Dermis blood vessel endothelial cell (primary cell): Measurements from ENCODE around the gene RPL22. TPM values are rescaled to one million over a fixed set of nuclear protein-coding genes. Genes with fewer than 3 reads are reported as not detected.
A peak's percentile ranks its signal among the peaks of the same experiment; 100 is the strongest.
"Not testable (repeated sequence)": the region's sequence is repeated elsewhere in the genome, so short reads cannot be mapped to it uniquely, and the experiment has no call there.

Experiments used
- DNase-seq: peaks from one replicate; pipeline ENCODE4 v3.0.0; 2010
- total RNA-seq: library from RNA; depleted of rRNA; stranded (reverse); fragments of >200 nt; gene quantifications from 2 replicates; pipeline ENCODE4 v1.2.3, GENCODE V29; 2014

The RPL22 gene
- total RNA-seq, 1 donor from 2014 or later: 146 TPM

DNA sequence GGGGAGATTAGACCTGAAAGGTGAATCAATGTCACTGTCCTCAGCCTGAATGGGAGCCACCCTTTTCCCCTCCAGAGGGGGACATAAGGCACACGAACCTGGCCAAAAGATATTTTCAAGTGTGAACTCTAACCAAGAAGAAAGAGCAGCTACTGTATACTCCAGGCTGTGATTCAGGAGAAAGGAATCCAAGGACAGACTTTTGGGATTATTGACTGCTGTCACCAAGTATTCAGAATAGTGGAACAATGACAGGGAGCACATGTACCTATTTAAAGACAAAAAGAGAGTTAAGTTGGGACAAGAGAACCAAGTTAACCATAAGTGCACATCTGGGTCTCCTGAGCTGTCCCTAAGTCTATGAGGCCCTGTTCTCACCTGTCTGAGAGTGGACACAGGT, 34.0 kb upstream of the RPL22 start:
- DNase-seq: no peak

DNA sequence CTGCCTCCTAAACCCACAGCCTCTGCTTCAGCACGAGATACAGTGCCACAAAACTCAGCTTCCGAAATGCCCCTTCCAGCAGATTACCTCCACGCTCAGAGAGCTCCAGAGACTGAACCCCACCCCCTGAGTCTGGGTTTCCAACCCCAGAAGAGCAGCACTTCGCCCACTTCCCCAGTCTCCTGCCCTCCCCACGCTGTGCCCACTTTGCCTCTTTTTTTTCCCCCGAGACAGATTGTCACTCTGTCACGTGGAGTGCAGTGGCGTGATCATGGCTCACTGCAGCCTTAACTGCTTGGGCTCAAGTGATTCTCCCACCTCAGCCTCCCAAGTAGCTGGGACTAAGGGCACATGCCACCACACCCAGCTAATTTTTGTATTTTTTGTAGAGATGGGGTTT, 26.3 kb upstream of the RPL22 start:
- no peak for DNase-seq

DNA sequence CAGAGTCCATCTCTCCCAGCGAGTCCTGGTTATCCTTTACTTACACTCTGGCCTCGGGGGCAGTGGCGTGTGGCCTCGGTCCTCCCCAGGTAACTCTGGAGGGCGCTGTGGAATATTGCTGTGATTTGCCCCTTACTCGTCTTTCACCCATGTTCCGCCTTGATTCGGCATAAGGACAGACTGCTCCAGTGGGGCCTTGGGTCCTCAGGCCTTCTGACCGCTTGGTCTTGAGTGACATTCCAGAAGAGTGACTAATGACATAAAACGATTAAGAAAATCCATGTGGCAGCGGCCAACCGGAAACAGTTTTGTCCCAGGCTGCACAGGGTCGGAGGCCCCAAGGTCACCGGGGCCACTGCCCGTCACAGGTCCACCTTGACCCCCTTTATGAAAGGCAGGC, 25.3 kb upstream of the RPL22 start:
- no peak for DNase-seq

DNA sequence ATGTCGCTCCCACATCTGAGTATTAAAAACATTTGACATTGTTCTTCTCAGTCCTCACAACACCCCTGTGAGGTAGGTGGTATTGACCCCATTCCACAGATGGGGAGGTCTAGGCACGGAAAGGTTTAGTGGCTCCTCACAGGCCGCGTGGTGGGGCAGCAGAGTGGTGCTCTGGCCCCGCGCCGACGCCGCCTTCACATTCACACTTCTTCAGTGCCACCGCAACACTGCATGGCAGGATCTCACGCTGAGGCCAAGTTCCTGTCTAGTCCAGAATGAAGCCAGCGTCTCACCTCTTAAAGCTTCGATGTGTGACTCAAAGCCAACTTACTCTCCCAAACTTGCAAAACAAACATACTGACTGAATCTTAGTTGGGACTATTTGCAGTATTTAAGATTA, 24.2 kb upstream of the RPL22 start:
- DNase-seq: no peak

GRCh38 chr1:6222636-6223035, 23.2 kb upstream of the RPL22 start:
- DNase-seq: peak; percentile 56

- DNase-seq: no peak
Observed at GRCh38 chr1:6221210-6221784, 21.9 kb upstream of the RPL22 start.

DNA sequence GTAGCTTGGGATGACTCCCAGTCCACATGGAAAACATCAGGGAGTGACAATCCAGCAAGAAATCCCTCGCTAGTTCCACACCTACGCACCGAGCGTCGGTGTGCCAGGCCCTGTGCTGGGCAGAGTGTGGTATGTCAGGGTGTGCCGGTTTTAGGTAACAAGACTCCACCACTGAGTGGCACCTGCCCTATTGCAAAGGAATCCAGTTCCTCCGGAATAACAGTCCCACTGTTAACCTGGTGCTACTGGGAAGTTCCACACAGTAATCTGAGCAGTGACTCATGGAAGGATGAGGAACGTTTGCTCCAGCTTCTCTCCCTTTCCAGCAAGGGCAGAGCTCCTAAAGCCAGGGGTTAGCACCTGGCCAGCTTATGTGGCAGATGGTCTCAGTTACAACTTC, 20.8 kb upstream of the RPL22 start:
- no peak for DNase-seq

- DNase-seq: not testable (repeated sequence)
Observed at GRCh38 chr1:6219641-6220040, 20.2 kb upstream of the RPL22 start.

DNA sequence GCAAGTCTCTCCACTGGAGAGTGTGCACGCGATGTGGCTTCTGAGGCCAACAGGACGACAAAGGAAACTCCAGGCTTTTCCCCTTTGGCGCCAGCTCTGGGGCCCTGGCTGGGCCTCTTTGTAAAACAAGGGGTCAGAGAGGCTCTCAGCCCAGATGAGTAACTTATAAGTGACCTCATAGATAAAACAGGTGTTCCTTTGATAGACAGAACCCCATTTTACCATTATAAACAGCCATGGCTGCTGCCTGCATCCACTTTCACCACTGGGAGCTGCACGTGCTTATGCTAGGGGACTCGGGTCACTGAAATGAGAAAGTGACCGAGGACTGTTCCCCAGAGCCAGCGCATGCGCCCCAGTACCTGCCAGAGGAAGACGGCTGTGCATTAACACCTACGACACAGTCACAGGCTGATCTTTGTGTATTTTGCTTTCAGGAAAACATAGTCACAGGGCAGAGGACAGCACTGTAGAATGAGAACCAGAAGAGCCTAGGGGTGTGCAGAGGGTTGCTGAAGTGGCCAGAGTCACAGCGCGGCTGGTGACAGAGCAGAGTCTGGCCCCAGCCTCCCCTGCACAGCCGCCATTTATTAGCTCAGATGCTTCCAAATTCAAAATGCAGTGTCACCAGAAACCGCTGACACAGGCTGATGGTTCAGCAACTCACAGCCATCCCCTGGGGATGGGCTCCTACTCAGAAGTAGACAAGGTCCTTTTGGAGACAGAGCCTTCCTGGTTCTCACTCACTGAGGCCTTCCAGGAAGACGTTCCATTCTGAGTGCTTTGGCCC, 19.2 kb upstream of the RPL22 start:
- no peak for DNase-seq

GRCh38 chr1:6212193-6212959, 13.0 kb upstream of the RPL22 start:
- no peak for DNase-seq

DNA sequence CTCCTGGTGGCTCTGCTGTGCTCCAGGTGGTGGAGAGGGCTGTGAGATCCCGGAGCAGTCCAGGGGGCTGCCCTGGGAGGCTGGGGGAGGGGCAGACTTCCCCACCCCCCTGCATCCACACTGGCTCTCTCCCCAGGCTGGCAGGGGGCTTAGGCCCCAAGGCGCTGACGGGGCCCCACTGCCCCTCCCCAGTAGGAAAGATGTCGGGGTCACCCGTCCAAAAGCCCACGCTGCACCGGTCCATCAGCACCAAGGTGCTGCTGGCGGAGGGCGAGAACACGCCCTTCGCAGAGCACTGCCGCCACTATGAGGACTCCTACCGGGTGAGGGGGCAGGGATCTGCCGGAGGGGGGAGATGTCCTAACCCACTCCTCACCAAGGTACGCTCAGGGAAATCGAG, 12.3 kb upstream of the RPL22 start:
- no peak for DNase-seq

DNA sequence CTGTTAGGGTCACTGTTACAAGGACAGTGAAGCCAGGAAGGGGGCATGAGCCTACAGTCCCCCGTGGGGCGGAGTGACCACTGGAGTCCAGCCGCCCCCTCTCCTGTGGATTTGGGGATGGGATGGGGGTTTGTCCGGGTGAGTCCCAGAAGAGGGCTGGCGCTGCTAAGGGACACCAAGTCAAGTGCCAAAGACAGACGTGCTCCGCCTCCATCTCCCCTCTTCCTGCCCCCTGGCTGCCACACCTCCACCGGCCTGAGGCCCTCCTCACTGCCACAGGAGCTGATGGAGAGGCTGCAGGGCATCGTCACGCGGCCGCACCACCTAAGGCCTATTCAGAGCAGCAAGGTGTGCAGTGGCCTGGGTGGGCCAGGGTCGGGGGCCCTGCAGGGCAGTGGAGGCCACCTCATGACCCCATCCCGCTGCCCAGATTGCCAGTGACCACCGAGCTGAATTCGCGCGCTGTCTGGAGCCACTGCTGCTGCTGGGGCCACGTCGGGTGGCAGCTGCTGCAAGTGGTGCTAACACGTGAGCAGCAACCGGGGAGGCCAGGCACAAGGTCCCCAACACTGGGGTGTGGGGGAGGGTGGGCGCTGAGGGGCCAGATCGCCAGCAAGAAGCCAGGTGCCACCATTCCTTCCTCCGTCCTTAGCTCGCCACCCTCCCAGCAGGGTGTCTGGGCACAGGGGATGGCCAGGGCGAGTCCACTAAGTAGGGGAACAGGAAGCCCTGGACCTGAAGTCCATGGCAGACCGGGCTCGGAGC, 11.4 kb upstream of the RPL22 start:
- DNase-seq: no peak

GRCh38 chr1:6209661-6210580, 10.5 kb upstream of the RPL22 start:
- no peak for DNase-seq

GRCh38 chr1:6208723-6209660, 9.6 kb upstream of the RPL22 start:
- peak; percentile 78 for DNase-seq

DNA sequence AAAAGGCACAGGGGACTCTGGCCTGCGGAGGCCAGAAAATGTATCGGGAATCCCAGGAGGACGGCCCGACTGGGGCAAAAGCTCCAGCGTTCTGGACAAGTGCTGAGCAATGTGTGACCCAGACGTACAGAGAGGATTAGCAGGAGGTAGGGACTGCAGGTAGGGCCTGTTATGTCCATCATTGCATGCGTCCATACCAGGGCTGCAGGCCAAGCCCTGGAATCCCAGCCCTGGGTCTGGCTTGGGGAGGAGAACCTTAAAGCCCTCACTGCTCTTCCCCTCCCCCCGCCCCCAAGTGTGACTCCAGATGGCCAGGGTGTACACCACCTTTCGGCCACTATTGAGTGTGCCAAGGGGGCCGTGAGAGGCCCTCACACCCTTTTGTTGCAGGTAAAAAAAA, 8.5 kb upstream of the RPL22 start:
- DNase-seq: no peak

- DNase-seq: no peak
Observed at GRCh38 chr1:6207075-6207885, 7.9 kb upstream of the RPL22 start.

DNA sequence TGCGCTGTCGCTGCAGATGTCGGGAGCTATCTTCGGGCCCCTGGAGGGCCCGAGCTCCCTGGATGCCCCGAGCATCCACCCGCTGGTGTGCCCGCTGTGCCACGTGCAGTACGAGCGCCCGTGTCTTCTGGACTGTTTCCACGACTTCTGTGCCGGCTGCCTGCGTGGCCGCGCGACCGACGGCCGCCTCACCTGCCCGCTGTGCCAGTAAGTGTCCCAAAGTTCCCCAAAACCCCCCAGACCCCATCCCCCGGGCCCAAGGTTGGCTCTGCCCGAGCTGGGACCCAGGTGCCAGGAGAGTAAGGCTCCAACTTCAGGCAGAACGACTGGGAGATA, 7.1 kb upstream of the RPL22 start:
- DNase-seq: no peak

- DNase-seq: peak; percentile 52
Observed at GRCh38 chr1:6205849-6206519, 6.6 kb upstream of the RPL22 start, which contains the start of gene RNF207. Gene RNF207 (plus strand): TSS chr1:6206119. CDS start chr1:6206536, 417 bp downstream.

DNA sequence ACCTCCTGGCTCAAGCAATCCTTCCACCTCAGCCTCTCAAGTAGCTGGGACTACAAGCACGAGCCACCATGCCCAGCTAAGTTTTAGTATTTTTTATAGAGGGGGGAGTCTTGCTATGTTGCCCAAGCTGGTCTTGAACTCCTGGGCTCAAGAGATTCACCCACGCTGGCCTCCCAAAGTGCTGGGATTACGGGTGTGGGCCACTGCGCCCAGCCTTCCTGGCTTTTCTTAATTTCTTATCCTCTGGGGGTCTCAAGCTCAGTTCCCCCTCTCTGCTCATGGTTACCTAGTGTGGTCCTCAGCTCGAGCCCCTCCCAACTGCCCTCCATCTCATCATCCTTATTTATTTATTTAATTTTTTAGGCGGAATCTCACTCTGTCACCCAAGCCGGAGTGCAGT, 2.9 kb upstream of the RPL22 start:
- no peak for DNase-seq
